Measurements from ENCODE around the gene CHMP6.

- no peak for TF ChIP-seq CTCF (IDR thresholded peaks at IDR 0.05 in 2 of 3, conservative IDR thresholded peaks at IDR 0.05 in 1 of 3; ENCODE audit: borderline replicate concordance in 1 of 3, insufficient read depth in 1 of 3, low read depth in 2 of 3, low read length in 2 of 3)
- TF ChIP-seq, protein P1, sequence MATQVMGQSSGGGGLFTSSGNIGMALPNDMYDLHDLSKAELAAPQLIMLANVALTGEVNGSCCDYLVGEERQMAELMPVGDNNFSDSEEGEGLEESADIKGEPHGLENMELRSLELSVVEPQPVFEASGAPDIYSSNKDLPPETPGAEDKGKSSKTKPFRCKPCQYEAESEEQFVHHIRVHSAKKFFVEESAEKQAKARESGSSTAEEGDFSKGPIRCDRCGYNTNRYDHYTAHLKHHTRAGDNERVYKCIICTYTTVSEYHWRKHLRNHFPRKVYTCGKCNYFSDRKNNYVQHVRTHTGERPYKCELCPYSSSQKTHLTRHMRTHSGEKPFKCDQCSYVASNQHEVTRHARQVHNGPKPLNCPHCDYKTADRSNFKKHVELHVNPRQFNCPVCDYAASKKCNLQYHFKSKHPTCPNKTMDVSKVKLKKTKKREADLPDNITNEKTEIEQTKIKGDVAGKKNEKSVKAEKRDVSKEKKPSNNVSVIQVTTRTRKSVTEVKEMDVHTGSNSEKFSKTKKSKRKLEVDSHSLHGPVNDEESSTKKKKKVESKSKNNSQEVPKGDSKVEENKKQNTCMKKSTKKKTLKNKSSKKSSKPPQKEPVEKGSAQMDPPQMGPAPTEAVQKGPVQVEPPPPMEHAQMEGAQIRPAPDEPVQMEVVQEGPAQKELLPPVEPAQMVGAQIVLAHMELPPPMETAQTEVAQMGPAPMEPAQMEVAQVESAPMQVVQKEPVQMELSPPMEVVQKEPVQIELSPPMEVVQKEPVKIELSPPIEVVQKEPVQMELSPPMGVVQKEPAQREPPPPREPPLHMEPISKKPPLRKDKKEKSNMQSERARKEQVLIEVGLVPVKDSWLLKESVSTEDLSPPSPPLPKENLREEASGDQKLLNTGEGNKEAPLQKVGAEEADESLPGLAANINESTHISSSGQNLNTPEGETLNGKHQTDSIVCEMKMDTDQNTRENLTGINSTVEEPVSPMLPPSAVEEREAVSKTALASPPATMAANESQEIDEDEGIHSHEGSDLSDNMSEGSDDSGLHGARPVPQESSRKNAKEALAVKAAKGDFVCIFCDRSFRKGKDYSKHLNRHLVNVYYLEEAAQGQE (IDR thresholded peaks at IDR 0.05; ENCODE audit: low read depth), result no peak
- no peak for TF ChIP-seq EGR1 (IDR thresholded peaks at IDR 0.05; ENCODE audit: low read depth)
- TF ChIP-seq YY1 (IDR thresholded peaks at IDR 0.05; ENCODE audit: extremely low read depth, insufficient replicate concordance, low read depth, low read length), result no peak
- TF ChIP-seq POLR2A (IDR thresholded peaks at IDR 0.05; ENCODE audit: borderline replicate concordance, extremely low read depth, insufficient read depth, insufficient read length), result no peak
- TF ChIP-seq EZH2 (IDR thresholded peaks at IDR 0.05), result no peak
- TF ChIP-seq FOSL1 (IDR thresholded peaks at IDR 0.05; ENCODE audit: low read depth), result no peak
- no peak for TF ChIP-seq SIN3A (IDR thresholded peaks at IDR 0.05; ENCODE audit: low read depth)
These were observed 22.0 kb upstream of the CHMP6 start for GRCh38 chr17:80969674-80970043.
